ENCODE data around the gene HMX1. TPM values are rescaled to one million over a fixed set of nuclear protein-coding genes. Genes with fewer than 3 reads are reported as not detected.

HMX1 gene
- total and polyA plus RNA-seq, 2 experiments from 2014 or later = not detected

DNA sequence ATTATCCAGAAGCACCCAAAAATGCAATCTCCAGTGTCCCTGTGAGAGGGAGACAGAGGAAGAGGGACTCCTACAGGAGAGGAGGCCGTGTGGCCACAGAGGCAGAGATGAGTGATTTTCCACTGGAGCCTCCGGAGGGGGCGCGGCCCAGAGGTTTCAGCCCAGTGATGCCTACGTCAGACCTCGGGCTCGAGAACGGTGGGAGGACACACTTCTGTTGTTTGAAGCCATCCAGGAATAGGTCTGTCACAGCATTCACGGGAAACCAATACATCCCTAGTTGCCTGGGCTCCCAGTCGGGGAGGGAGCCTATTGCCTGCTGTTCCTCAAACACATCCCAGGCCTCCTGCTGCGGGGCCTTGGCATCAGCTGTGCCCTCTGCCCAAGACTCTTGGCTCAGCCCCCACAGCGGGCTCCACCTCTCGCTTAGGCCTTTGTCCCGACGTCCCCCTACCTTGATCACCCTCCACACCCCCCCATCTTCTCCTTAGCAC lies 39.2 kb upstream of the HMX1 start:
- Histone ChIP-seq H3K4me1 (ENCODE audit: insufficient read depth) (no peaks in the 10 kb centered on the region), H3K27me3 (no peaks in the 10 kb centered on the region), H4K20me1 (ENCODE audit: insufficient read depth, poor library complexity, severe bottlenecking) (no peaks in the 10 kb centered on the region), H3K9me3 (ENCODE audit: low read depth) (no peaks in the 10 kb centered on the region), H3K9me2 (replicated peaks; ENCODE audit: insufficient read depth) (no peaks in the 10 kb centered on the region), H2AFZ (no peak overlapping the region), H3K79me2 (no peaks in the 10 kb centered on the region), H3K27ac (no peak overlapping the region), H3K36me3 (replicated peaks; ENCODE audit: insufficient read depth, low read depth) (no peaks in the 10 kb centered on the region), H3K4me3 (no peak overlapping the region), H3K4me2 (no peak overlapping the region)
- no peak for DNase-seq (ENCODE audit: low spot score)
- 65% methylated on average over 13 of the region's 15 CpGs for WGBS (ENCODE audit: low lambda C conversion rate, missing lambda C conversion rate)
- TF ChIP-seq EZH2phosphoT487 (IDR thresholded peaks at IDR 0.05; ENCODE audit: low read depth, severe bottlenecking, unreplicated experiment) (no peak), EZH2 (IDR thresholded peaks at IDR 0.05; ENCODE audit: borderline replicate concordance) (no peak)
- TF ChIP-seq, protein P1, sequence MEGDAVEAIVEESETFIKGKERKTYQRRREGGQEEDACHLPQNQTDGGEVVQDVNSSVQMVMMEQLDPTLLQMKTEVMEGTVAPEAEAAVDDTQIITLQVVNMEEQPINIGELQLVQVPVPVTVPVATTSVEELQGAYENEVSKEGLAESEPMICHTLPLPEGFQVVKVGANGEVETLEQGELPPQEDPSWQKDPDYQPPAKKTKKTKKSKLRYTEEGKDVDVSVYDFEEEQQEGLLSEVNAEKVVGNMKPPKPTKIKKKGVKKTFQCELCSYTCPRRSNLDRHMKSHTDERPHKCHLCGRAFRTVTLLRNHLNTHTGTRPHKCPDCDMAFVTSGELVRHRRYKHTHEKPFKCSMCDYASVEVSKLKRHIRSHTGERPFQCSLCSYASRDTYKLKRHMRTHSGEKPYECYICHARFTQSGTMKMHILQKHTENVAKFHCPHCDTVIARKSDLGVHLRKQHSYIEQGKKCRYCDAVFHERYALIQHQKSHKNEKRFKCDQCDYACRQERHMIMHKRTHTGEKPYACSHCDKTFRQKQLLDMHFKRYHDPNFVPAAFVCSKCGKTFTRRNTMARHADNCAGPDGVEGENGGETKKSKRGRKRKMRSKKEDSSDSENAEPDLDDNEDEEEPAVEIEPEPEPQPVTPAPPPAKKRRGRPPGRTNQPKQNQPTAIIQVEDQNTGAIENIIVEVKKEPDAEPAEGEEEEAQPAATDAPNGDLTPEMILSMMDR (IDR thresholded peaks at IDR 0.05; ENCODE audit: poor library complexity) = no peak

DNA sequence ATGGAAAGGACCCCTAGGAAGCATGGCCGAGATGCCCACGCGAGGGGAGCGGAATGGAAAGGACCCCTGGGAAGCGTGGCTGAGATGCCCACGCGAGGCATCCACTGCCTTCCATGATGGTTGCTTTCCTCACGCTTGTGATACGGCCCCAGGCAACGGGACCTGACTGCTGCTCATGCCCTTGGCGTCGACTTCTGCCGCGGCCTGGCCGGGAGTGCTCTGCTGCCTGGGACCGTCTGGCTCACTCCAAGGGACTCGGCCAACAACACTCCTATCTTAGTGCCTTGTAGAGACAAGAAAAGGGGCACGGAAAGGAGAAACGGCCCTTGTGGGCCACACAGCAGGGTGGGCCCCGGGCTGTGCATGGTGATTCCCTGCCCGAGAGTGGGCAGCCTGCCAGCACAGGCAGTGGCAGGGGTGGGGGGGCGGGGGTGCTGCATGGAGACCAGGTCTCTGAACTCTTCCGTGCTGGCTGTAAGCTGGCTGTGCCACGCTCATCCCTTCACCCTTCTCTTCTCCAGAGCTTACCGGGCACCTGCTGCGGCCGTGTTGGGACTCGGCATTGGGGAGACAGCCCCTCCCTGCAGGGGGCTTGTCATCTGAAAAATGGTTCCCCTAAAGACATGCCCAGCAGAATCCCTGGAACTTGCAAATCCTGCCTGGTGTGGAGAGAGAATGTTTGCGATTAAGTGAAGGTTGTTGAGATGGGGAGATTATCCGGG lies 38.6 kb upstream of the HMX1 start:
- H2AFZ ChIP-seq = no peak overlapping the region
- H3K27me3 ChIP-seq = no peaks in the 10 kb centered on the region
- H3K9me2 ChIP-seq (replicated peaks; ENCODE audit: insufficient read depth) = no peaks in the 10 kb centered on the region
- no peaks in the 10 kb centered on the region for H3K79me2 ChIP-seq
- no peak overlapping the region for H3K4me3 ChIP-seq
- WGBS (ENCODE audit: low lambda C conversion rate, missing lambda C conversion rate) = 91% methylated on average over 28 of the region's 30 CpGs
- H3K9me3 ChIP-seq (ENCODE audit: low read depth) = no peaks in the 10 kb centered on the region
- H4K20me1 ChIP-seq (ENCODE audit: insufficient read depth, poor library complexity, severe bottlenecking) = no peaks in the 10 kb centered on the region
- no peak overlapping the region for H3K27ac ChIP-seq
- H3K4me1 ChIP-seq (ENCODE audit: insufficient read depth) = no peaks in the 10 kb centered on the region
- DNase-seq (ENCODE audit: low spot score) = no peak
- no peak overlapping the region for H3K4me2 ChIP-seq
- TF ChIP-seq EZH2phosphoT487 (IDR thresholded peaks at IDR 0.05; ENCODE audit: low read depth, severe bottlenecking, unreplicated experiment) (no peak), EZH2 (IDR thresholded peaks at IDR 0.05; ENCODE audit: borderline replicate concordance) (no peak)
- TF ChIP-seq, protein P1 (IDR thresholded peaks at IDR 0.05; ENCODE audit: poor library complexity) = no peak
- no peaks in the 10 kb centered on the region for H3K36me3 ChIP-seq (replicated peaks; ENCODE audit: insufficient read depth, low read depth)

DNA sequence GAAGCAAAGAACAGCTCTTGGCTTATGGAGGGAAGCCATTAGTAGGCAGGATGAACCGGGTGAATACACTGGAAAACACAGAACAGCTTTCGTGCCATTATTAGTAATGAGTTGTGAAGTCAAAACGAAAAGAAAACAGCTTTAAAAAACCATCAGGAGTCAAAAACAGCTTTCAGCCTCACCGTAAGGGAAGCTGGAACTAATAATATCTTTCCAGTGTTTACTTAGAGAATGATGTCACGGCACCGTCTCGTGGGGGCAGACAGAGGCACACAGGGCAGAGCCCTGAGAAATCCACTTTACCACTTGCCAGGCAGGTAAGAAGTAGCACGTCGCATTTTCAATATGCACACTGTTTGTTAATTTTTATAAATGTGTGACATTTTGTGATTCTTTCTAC lies 37.9 kb upstream of the HMX1 start:
- no peaks in the 10 kb centered on the region for H3K9me3 ChIP-seq (ENCODE audit: low read depth)
- no peaks in the 10 kb centered on the region for H4K20me1 ChIP-seq (ENCODE audit: insufficient read depth, poor library complexity, severe bottlenecking)
- H2AFZ ChIP-seq = no peak overlapping the region
- no peaks in the 10 kb centered on the region for H3K4me1 ChIP-seq (ENCODE audit: insufficient read depth)
- H3K79me2 ChIP-seq = no peaks in the 10 kb centered on the region
- no peaks in the 10 kb centered on the region for H3K36me3 ChIP-seq (replicated peaks; ENCODE audit: insufficient read depth, low read depth)
- TF ChIP-seq, protein P1 (IDR thresholded peaks at IDR 0.05; ENCODE audit: poor library complexity) = no peak
- TF ChIP-seq EZH2 (IDR thresholded peaks at IDR 0.05; ENCODE audit: borderline replicate concordance) = no peak
- no peak for TF ChIP-seq EZH2phosphoT487 (IDR thresholded peaks at IDR 0.05; ENCODE audit: low read depth, severe bottlenecking, unreplicated experiment)
- no peaks in the 10 kb centered on the region for H3K9me2 ChIP-seq (replicated peaks; ENCODE audit: insufficient read depth)
- DNase-seq (ENCODE audit: low spot score) = no peak
- no peak overlapping the region for H3K4me3 ChIP-seq
- no peak overlapping the region for H3K27ac ChIP-seq
- no peak overlapping the region for H3K4me2 ChIP-seq
- no peaks in the 10 kb centered on the region for H3K27me3 ChIP-seq
- 46% methylated on average over 9 of the region's 9 CpGs for WGBS (ENCODE audit: low lambda C conversion rate, missing lambda C conversion rate)

Measured in hepatocyte (in vitro differentiated cells).